SJSA1 (cell line): Measurements from ENCODE around the gene UBE2F. TPM values are rescaled to one million over a fixed set of nuclear protein-coding genes. Genes with fewer than 3 reads are reported as not detected.
"Not testable (repeated sequence)": the region's sequence is repeated elsewhere in the genome, so short reads cannot be mapped to it uniquely, and the experiment has no call there.

ENCODE experiments used
- DNase-seq, 2 experiments: peaks; one replicate each; pipeline ENCODE4 v3.0.0-alpha.2; 2015 to 2020; ENCODE audit warnings: low spot score in 2 of 2, low read depth in 1 of 2
- H3K27ac ChIP-seq: fragments of 250-450 bp; sonication (Bioruptor Pico); 2 replicates; pipeline ENCODE4 v1.5.1; 2020; ENCODE audit warnings: mild to moderate bottlenecking, moderate library complexity
- H3K27me3 ChIP-seq: fragments of 250-450 bp; sonication (Bioruptor Pico); replicated peaks from 2 replicates; pipeline ENCODE4 v1.5.1; 2020; ENCODE audit warnings: mild to moderate bottlenecking, moderate library complexity
- H3K36me3 ChIP-seq: fragments of 250-450 bp; sonication (Bioruptor Pico); 2 replicates; pipeline ENCODE4 v1.5.1; 2020; ENCODE audit warnings: mild to moderate bottlenecking
- H3K4me1 ChIP-seq: fragments of 250-450 bp; sonication (Bioruptor Pico); replicated peaks from 2 replicates; pipeline ENCODE4 v1.6.1; 2021; ENCODE audit warnings: mild to moderate bottlenecking
- H3K4me3 ChIP-seq: fragments of 250-450 bp; sonication (Bioruptor Pico); 2 replicates; pipeline ENCODE4 v1.5.1; 2020; ENCODE audit warnings: mild to moderate bottlenecking
- H3K9me3 ChIP-seq: fragments of 250-450 bp; sonication (Bioruptor Pico); replicated peaks from 2 replicates; pipeline ENCODE4 v1.5.1; 2020; ENCODE audit warnings: mild to moderate bottlenecking
- total RNA-seq: library from RNA; depleted of rRNA; stranded (reverse); fragments of >200 nt; shearing (Covaris generic); gene quantifications from 2 replicates; pipeline ENCODE4 v1.2.3, GENCODE V29; 2014

The UBE2F gene
- total RNA-seq, 1 experiment from 2014 or later: 100 TPM

DNA sequence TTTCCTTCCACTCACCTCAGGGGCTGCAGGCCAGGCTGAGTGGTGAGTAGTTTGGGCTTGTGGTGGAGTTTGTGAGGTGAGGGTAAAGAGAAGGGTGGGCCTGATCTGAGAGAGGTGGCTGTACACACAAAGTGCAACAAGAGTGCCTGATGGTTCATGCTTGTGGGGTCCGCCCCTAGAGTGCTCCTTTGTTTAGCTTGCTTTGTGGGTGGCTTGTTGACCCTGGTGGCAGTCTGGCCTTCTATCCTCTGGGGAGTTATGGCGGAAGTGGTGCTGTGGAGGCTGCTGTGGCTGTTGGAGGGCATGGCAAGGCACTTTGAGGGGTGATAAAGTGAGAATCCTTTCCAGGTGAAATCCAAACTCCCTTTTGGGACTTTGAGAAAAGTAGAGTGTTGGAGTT, 10.6 kb downstream of the UBE2F start:
- no peaks in the 10 kb centered on the region for H3K27me3 ChIP-seq
- peaks cover 33% of the 10 kb centered on the region for H3K36me3 ChIP-seq
- H3K27ac ChIP-seq: no peak overlapping the region
- no peaks in the 10 kb centered on the region for H3K9me3 ChIP-seq
- H3K4me1 ChIP-seq: peaks cover 11% of the 10 kb centered on the region
- DNase-seq: peak in 1 of 2 experiments; percentile 31
- no peak overlapping the region for H3K4me3 ChIP-seq

DNA sequence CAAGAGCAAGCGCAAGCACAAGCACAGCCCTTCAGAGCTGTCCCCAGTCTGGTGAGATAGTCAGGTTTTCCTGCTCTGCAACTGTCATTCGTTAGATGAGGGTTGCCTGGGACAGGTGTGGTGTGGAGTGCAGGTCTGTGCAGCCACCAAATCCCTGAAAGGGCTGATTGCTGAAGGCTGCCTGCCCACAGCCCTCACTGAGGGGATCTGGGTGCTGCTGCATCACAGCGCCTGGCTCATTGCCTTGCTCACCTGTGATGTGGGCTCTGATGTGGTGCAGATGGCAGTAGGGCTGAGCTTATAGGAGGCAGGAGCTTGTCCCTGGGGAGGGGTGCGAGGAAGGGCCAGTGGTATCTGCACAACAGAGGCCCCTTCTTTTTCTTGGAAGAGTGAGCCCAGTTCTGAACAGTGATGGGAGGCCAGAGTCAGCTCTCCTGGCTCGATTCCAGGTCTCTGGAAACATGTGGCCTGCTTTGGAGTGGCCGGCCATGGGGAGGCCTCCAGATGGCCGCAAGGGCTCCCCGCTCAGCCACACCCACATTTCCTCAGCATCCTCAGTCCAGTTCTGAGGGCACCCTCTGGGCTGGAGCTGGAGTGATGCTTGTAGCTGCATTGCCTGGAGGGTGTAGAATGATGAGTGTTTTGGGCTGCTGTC, 11.4 kb downstream of the UBE2F start:
- Histone ChIP-seq H3K9me3 (no peaks in the 10 kb centered on the region), H3K27me3 (no peaks in the 10 kb centered on the region), H3K27ac (no peak overlapping the region), H3K4me3 (no peak overlapping the region), H3K4me1 (peaks cover 11% of the 10 kb centered on the region), H3K36me3 (peaks cover 33% of the 10 kb centered on the region)
- DNase-seq: no peak

GRCh38 chr2:237979331-237979730, 12.5 kb downstream of the UBE2F start:
- Histone ChIP-seq H3K27me3 (no peaks in the 10 kb centered on the region), H3K4me1 (peaks cover 11% of the 10 kb centered on the region), H3K36me3 (peaks cover 29% of the 10 kb centered on the region), H3K4me3 (no peak overlapping the region), H3K27ac (no peak overlapping the region), H3K9me3 (no peaks in the 10 kb centered on the region)
- no peak for DNase-seq

- Histone ChIP-seq H3K4me1 (peaks cover 11% of the 10 kb centered on the region), H3K27me3 (no peaks in the 10 kb centered on the region), H3K27ac (no peak overlapping the region), H3K4me3 (no peak overlapping the region), H3K9me3 (no peaks in the 10 kb centered on the region), H3K36me3 (peaks cover 28% of the 10 kb centered on the region)
- DNase-seq: no peak
Observed at GRCh38 chr2:237980087-237980486, 13.3 kb downstream of the UBE2F start.

GRCh38 chr2:237980751-237981150, 13.9 kb downstream of the UBE2F start:
- Histone ChIP-seq H3K4me3 (no peak overlapping the region), H3K4me1 (peaks cover 11% of the 10 kb centered on the region), H3K9me3 (no peaks in the 10 kb centered on the region), H3K36me3 (peaks cover 21% of the 10 kb centered on the region), H3K27me3 (no peaks in the 10 kb centered on the region), H3K27ac (no peak overlapping the region)
- DNase-seq: no peak

DNA sequence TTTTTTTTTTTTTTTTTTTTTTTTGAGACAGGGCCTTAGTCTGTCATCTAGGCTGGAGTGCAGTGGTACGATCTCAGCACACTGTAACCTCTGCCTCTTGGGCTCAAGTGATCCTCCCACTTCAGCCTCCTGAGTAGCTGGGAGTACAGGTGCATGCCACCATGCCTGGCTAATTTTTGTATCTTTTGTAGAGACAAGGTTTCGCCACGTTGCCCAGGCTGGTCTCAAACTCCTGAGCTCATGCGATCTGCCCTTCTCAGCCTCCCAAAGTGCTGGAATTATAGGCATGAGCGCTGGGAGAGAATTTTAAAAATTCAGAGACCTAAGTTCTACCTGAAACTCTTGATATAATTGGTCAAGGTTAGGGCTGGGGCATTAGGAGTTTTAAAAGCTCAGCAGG, 14.8 kb downstream of the UBE2F start:
- not testable (repeated sequence) for DNase-seq, H3K4me3 ChIP-seq, H3K9me3 ChIP-seq, H3K27ac ChIP-seq, H3K27me3 ChIP-seq
- Histone ChIP-seq H3K36me3 (peaks cover 18% of the 10 kb centered on the region; the same call in 1 of the 2 replicates), H3K4me1 (peaks cover 11% of the 10 kb centered on the region)

GRCh38 chr2:237982039-237982725, 15.4 kb downstream of the UBE2F start:
- Histone ChIP-seq H3K36me3 (peaks cover 18% of the 10 kb centered on the region; the same call in 1 of the 2 replicates), H3K27ac (no peak overlapping the region), H3K4me1 (peaks cover 7% of the 10 kb centered on the region)

DNA sequence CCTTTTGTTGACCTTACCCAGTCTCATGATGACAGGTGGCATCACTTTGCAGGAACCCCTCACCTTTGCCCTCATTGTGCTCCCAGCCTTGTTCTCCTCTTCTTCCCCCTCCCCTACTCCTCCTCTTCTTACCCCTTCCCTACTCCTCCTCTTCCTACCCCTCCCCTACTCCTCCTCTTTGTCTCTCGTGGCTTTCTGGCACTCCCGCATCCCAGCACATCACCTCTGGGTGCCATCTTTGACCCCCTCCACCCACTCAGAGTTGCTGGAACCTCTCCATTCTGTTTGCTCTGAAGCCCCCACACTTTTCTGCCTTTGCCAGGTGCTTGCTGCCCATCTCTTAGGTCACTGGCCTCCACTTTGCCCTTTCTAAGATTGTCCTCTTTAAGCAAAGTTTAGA, 17.1 kb downstream of the UBE2F start:
- Histone ChIP-seq H3K27me3 (no peaks in the 10 kb centered on the region), H3K36me3 (peaks cover 10% of the 10 kb centered on the region), H3K9me3 (0 out of 2 replicates have a peak, but pooled peaks cover 4% of the 10 kb centered on the region), H3K27ac (no peak overlapping the region), H3K4me1 (no peaks in the 10 kb centered on the region), H3K4me3 (no peak overlapping the region)
- no peak for DNase-seq

More at GRCh38 chr2:237982039-237982725, 15.4 kb downstream of the UBE2F start:
- H3K9me3 ChIP-seq: 0 out of 2 replicates have a peak, but pooled peaks cover 2% of the 10 kb centered on the region
- H3K4me3 ChIP-seq: no peak overlapping the region
- H3K27me3 ChIP-seq: no peaks in the 10 kb centered on the region
- DNase-seq: no peak

DNA sequence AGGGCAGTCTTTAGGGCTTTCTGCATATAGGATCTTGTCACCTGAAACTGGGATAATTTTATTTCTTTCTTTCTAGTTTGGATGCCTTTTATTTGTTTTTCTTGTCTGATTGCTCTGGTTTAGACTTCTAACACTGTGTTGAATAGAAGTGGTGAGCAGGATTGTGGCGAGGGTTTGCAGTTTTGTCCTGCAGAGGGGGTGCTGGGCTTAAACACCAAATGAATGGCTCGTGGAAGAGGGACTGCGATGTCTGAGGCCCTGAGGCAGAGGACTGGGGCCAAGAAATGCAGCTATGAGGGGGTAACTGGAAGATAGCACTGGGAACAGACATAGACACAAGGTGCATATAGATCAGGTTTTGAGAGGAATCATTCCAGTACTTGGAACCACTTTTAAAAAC, 20.5 kb downstream of the UBE2F start:
- Histone ChIP-seq H3K4me3 (no peak overlapping the region), H3K9me3 (0 out of 2 replicates have a peak, but pooled peaks cover 4% of the 10 kb centered on the region), H3K36me3 (peaks cover 3% of the 10 kb centered on the region), H3K27me3 (no peaks in the 10 kb centered on the region), H3K27ac (no peak overlapping the region), H3K4me1 (no peaks in the 10 kb centered on the region)
- DNase-seq: no peak

DNA sequence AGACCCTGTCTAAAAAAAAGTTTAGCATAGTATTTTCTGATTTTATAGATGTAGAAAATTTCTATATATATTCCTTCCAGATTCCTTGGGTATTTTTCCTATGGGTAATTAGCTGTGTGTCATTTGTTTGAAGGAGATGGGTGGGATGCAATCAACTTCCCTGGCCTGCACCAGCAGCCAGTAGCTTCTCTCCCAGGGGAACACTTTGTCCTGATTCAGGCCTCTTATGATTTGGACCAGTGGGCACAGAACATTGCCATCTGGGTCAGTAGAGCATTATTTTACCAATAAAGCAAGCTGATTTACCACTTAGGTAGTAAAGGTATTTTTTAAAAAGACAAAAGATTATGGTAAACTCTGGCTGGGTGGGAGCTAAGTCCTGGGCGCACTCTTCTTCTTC, 26.9 kb downstream of the UBE2F start:
- no peak for DNase-seq
- H3K27ac ChIP-seq: no peak overlapping the region
- no peak overlapping the region for H3K4me3 ChIP-seq
- H3K4me1 ChIP-seq: peaks cover 17% of the 10 kb centered on the region
- no peaks in the 10 kb centered on the region for H3K9me3 ChIP-seq
- no peaks in the 10 kb centered on the region for H3K27me3 ChIP-seq
- peaks cover 7% of the 10 kb centered on the region for H3K36me3 ChIP-seq

DNA sequence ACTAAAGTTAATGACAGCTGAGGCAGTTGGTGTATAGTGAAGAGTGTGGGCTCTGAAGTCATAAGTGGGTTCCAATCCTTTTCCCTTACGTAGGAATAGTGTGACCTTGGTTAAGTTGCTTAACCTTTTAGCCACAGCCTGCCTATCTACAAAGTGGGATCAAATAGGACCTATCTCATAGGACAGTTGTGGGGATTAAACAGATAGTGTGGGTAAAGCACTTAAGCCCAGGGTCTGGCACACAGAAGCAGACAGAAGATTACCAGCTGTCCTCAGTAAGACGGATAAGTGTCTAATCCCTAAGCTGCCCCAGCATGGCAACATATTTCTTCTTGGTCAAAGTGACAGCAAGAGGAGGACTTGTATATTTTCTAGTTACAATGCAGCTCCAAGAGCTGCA, 28.2 kb downstream of the UBE2F start:
- DNase-seq: no peak
- Histone ChIP-seq H3K36me3 (peaks cover 7% of the 10 kb centered on the region), H3K4me3 (no peak overlapping the region), H3K9me3 (no peaks in the 10 kb centered on the region), H3K27ac (no peak overlapping the region), H3K4me1 (peaks cover 23% of the 10 kb centered on the region), H3K27me3 (no peaks in the 10 kb centered on the region)

- no peaks in the 10 kb centered on the region for H3K9me3 ChIP-seq
- peaks cover 7% of the 10 kb centered on the region for H3K36me3 ChIP-seq
- peak; percentile 64 to 85 for DNase-seq
- no peaks in the 10 kb centered on the region for H3K27me3 ChIP-seq
- no peak overlapping the region for H3K4me3 ChIP-seq
- peak overlapping the region; percentile 56 for H3K27ac ChIP-seq
- peaks cover 23% of the 10 kb centered on the region for H3K4me1 ChIP-seq
Observed at GRCh38 chr2:237996021-237996593, 29.3 kb downstream of the UBE2F start.

DNA sequence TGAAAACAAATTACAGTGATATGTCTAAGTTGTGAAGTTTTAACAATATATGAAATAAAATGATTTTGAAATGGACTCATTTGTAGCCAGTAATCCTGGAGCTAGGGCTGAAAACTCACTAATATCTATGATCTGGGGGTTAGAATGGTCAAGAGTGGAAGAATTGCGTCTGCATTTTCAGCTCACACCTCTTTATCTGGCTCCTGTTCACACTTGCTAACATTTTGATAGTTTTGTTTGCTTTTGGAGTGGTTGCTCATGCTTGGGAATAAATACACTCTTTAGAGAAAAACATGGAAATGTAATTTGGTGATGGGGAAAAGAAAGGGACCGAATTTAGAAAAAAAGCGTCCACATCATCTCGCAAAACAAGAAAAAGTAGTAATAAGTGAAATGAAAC, 30.7 kb downstream of the UBE2F start:
- Histone ChIP-seq H3K27ac (no peak overlapping the region), H3K4me1 (peaks cover 23% of the 10 kb centered on the region), H3K36me3 (peaks cover 4% of the 10 kb centered on the region), H3K27me3 (no peaks in the 10 kb centered on the region), H3K9me3 (no peaks in the 10 kb centered on the region), H3K4me3 (no peak overlapping the region)
- DNase-seq: no peak

DNA sequence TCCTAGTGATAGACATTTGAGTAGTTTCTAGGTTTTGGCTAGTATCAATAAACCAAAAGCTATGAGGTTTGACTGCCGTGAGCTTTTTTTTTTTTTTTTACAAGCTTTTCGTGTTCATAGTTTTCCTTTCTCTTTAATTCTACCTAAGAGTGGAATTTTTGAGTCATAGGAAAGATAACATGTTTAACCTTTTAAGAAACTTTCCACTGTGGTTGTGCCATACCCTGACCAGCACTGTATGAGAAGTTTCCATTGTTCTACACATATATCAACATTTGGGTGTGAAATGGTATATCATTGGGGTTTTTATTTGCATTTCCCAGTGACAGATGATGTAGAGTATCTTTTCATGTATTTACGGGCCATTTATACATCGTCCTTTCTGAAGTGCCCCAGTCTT, 31.7 kb downstream of the UBE2F start:
- H3K36me3 ChIP-seq: peaks cover 3% of the 10 kb centered on the region
- no peaks in the 10 kb centered on the region for H3K9me3 ChIP-seq
- DNase-seq: peak in 1 of 2 experiments; percentile 50
- no peak overlapping the region for H3K27ac ChIP-seq
- H3K4me3 ChIP-seq: no peak overlapping the region
- H3K4me1 ChIP-seq: peaks cover 23% of the 10 kb centered on the region
- H3K27me3 ChIP-seq: no peaks in the 10 kb centered on the region
